Measurements from ENCODE around the gene PLA2G15.

Gene PLA2G15

DNA sequence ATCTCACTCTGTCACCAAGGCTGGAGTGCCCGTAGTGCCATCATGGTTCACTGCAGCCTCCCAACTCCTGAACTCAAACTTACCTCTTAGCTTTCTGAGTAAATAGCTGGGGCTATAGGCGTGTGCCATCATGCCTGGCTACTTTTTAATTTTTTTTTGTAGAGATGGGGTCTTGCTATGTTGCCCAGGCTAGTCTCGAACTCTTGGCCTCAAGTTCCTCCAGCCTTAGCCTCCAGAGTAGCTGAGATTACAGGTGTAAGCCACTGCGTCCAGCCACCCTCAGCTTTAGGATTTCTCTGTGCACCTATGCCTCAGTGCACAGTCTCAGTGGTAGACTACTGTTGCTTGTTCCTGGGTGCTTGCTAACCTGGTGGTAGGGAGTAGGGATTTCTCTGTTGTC lies 24.6 kb downstream of the PLA2G15 start:
- H3K4me3 ChIP-seq (ENCODE audit: low read length): no peak overlapping the region
- TF ChIP-seq CTCF (IDR thresholded peaks at IDR 0.05; ENCODE audit: low read depth, low read length, poor library complexity, severe bottlenecking): no peak
- TF ChIP-seq EZH2phosphoT487 (IDR thresholded peaks at IDR 0.05; ENCODE audit: borderline replicate concordance, low read length): no peak
- H3K36me3 ChIP-seq (ENCODE audit: control insufficient read depth, low read length): peaks cover 71% of the 10 kb centered on the region
- no peak overlapping the region for H3K27ac ChIP-seq (ENCODE audit: low read depth, low read length)
- H3K9me3 ChIP-seq (ENCODE audit: control insufficient read depth, insufficient read depth, low read length): no peaks in the 10 kb centered on the region
- 0 out of 2 replicates have a peak, but pooled peaks cover 2% of the 10 kb centered on the region for H4K20me1 ChIP-seq (ENCODE audit: control insufficient read depth, insufficient read depth, low read depth, low read length)
- no peaks in the 10 kb centered on the region for H3K27me3 ChIP-seq (ENCODE audit: control insufficient read depth, low read length)
- peaks cover 100% of the 10 kb centered on the region for H3K79me2 ChIP-seq (ENCODE audit: control insufficient read depth, low read length)
- H3K9me2 ChIP-seq (replicated peaks; ENCODE audit: control insufficient read depth, low read length): no peaks in the 10 kb centered on the region
- 0 out of 2 replicates have a peak, but pooled peaks cover 4% of the 10 kb centered on the region for H3F3A ChIP-seq (ENCODE audit: control insufficient read depth, insufficient read depth)
- H3K4me2 ChIP-seq (ENCODE audit: low read length): no peak overlapping the region
- H3K4me1 ChIP-seq (ENCODE audit: control insufficient read depth, low read length): peaks cover 45% of the 10 kb centered on the region

DNA sequence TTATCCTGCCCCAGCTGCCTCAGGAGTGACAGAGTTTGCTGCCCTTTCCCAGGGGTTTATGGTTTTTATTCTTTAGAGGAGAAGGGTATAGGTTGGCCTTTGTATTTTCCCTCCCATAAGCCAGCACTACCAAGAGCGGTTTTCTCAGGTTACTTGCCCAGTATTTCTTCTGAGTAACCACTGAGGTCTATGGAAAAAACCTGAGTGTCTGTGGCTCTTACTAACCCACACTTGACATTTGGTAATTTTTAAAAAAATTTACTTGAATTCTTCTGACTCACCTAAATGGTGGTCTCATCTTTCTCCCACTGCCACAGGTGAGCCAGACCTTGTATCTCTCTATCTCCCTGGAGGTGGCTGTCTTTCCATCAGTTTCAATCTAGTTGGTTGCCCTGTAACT lies 25.2 kb downstream of the PLA2G15 start:
- Histone ChIP-seq H3K36me3 (ENCODE audit: control insufficient read depth, low read length) (peaks cover 72% of the 10 kb centered on the region), H4K20me1 (ENCODE audit: control insufficient read depth, insufficient read depth, low read depth, low read length) (0 out of 2 replicates have a peak, but pooled peaks cover 2% of the 10 kb centered on the region), H3K4me3 (ENCODE audit: low read length) (no peak overlapping the region), H3K27ac (ENCODE audit: low read depth, low read length) (no peak overlapping the region), H3K9me3 (ENCODE audit: control insufficient read depth, insufficient read depth, low read length) (no peaks in the 10 kb centered on the region), H3K9me2 (replicated peaks; ENCODE audit: control insufficient read depth, low read length) (no peaks in the 10 kb centered on the region), H3K79me2 (ENCODE audit: control insufficient read depth, low read length) (peaks cover 99% of the 10 kb centered on the region), H3K27me3 (ENCODE audit: control insufficient read depth, low read length) (no peaks in the 10 kb centered on the region), H3K4me2 (ENCODE audit: low read length) (no peak overlapping the region), H3F3A (ENCODE audit: control insufficient read depth, insufficient read depth) (no peaks in the 10 kb centered on the region), H3K4me1 (ENCODE audit: control insufficient read depth, low read length) (peaks cover 50% of the 10 kb centered on the region)
- TF ChIP-seq EZH2phosphoT487 (IDR thresholded peaks at IDR 0.05; ENCODE audit: borderline replicate concordance, low read length) (no peak), CTCF (IDR thresholded peaks at IDR 0.05; ENCODE audit: low read depth, low read length, poor library complexity, severe bottlenecking) (no peak)

DNA sequence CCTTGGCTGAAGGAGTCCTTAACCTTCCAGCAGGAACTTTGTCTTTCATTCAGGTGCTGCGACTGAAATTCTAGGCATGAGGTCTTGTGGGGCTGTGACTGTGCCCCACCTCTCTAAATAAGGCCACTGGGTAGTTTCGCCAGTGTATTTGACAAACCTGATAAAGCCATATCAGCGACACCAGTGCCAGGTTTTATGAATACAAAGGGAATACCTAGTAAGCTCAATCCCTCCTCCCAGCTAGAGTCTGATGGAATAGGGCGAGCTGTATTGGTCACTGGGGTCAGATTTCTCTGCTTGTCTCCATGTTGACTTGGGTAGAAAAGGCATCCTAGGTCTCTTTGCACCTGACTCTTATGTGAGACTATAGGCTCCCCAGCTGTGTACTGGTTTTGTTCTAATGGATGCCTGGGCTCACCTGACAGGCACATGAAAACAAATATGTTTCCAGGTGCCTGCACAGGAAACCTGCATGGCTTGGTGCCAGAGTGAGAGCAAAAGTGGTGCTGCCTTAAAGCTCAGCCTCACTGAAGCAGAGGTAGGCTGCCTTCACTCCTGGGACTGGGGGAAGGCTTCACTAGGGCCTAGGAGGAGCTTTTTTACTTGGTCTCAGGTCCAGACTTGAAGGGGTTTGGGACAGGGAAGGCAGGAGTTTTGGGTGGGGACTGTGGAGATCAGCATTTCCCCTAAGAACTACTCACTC lies 27.5 kb downstream of the PLA2G15 start:
- no peaks in the 10 kb centered on the region for H3K27me3 ChIP-seq (ENCODE audit: control insufficient read depth, low read length)
- peaks cover 52% of the 10 kb centered on the region for H3K4me1 ChIP-seq (ENCODE audit: control insufficient read depth, low read length)
- peaks cover 91% of the 10 kb centered on the region for H3K79me2 ChIP-seq (ENCODE audit: control insufficient read depth, low read length)
- TF ChIP-seq EZH2phosphoT487 (IDR thresholded peaks at IDR 0.05; ENCODE audit: borderline replicate concordance, low read length) (no peak), CTCF (IDR thresholded peaks at IDR 0.05; ENCODE audit: low read depth, low read length, poor library complexity, severe bottlenecking) (no peak)
- peaks cover 6% of the 10 kb centered on the region; the same call in 1 of the 2 replicates for H3F3A ChIP-seq (ENCODE audit: control insufficient read depth, insufficient read depth)
- H4K20me1 ChIP-seq (ENCODE audit: control insufficient read depth, insufficient read depth, low read depth, low read length): 0 out of 2 replicates have a peak, but pooled peaks cover 2% of the 10 kb centered on the region
- no peaks in the 10 kb centered on the region for H3K9me2 ChIP-seq (replicated peaks; ENCODE audit: control insufficient read depth, low read length)
- peak overlapping the region; percentile 17 for H3K4me2 ChIP-seq (ENCODE audit: low read length)
- 0 out of 2 replicates have a peak overlapping the region, but pooled peaks have one; percentile 4 for H3K27ac ChIP-seq (ENCODE audit: low read depth, low read length)
- peaks cover 77% of the 10 kb centered on the region for H3K36me3 ChIP-seq (ENCODE audit: control insufficient read depth, low read length)
- H3K4me3 ChIP-seq (ENCODE audit: low read length): no peak overlapping the region
- H3K9me3 ChIP-seq (ENCODE audit: control insufficient read depth, insufficient read depth, low read length): no peaks in the 10 kb centered on the region
